Endodermal cell (in vitro differentiated cells): ENCODE data around the gene POLE. TPM values are rescaled to one million over a fixed set of nuclear protein-coding genes. Genes with fewer than 3 reads are reported as not detected.

Source experiments
- DNase-seq: peaks from one replicate; pipeline ENCODE4 v3.0.0-alpha.2; 2017
- H3K27ac ChIP-seq: 2 replicates; pipeline ENCODE4 v1.5.1; 2013; ENCODE audit warnings: mild to moderate bottlenecking, low read depth, low read length, moderate library complexity
- H3K27me3 ChIP-seq: 2 replicates; pipeline ENCODE4 v1.6.1; 2013; ENCODE audit warnings: mild to moderate bottlenecking, low read length, moderate library complexity; ENCODE audit not compliant: insufficient read depth, control insufficient read depth, poor library complexity, severe bottlenecking
- H3K36me3 ChIP-seq: 2 replicates; pipeline ENCODE4 v1.7.0; 2013; ENCODE audit warnings: mild to moderate bottlenecking, low read length, moderate library complexity; ENCODE audit not compliant: control insufficient read depth, insufficient read depth
- H3K4me1 ChIP-seq: one replicate; pipeline ENCODE4 v1.7.0; 2013; ENCODE audit warnings: low read length; ENCODE audit not compliant: control insufficient read depth, insufficient read depth
- H3K4me3 ChIP-seq: 2 replicates; pipeline ENCODE4 v1.5.1; 2013; ENCODE audit warnings: mild to moderate bottlenecking, low read length, moderate library complexity
- H3K9ac ChIP-seq: 2 replicates; pipeline ENCODE4 v1.6.1; 2013; ENCODE audit warnings: mild to moderate bottlenecking, low read length, moderate library complexity; ENCODE audit not compliant: poor library complexity, severe bottlenecking; ENCODE audit errors: extremely low read depth
- H3K9me3 ChIP-seq: 2 replicates; pipeline ENCODE4 v1.6.1; 2013; ENCODE audit warnings: mild to moderate bottlenecking, low read length, moderate library complexity; ENCODE audit not compliant: control insufficient read depth
- H3K27ac Mint-ChIP-seq: 2 replicates; pipeline ENCODE4 v1.8.0; 2020; ENCODE audit warnings: mixed read lengths
- H3K27me3 Mint-ChIP-seq: 2 replicates; pipeline ENCODE4 v1.8.0; 2021; ENCODE audit warnings: mild to moderate bottlenecking, mixed read lengths; ENCODE audit not compliant: insufficient read depth
- H3K36me3 Mint-ChIP-seq: 2 replicates; pipeline ENCODE4 v1.8.0; 2020; ENCODE audit warnings: low read depth, mixed read lengths
- H3K4me1 Mint-ChIP-seq: 2 replicates; pipeline ENCODE4 v1.8.0; 2020; ENCODE audit warnings: mixed read lengths
- H3K4me3 Mint-ChIP-seq: 2 replicates; pipeline ENCODE4 v1.8.0; 2020; ENCODE audit warnings: mild to moderate bottlenecking, moderate library complexity, mixed read lengths
- H3K9me3 Mint-ChIP-seq: 2 replicates; pipeline ENCODE4 v1.8.0; 2020; ENCODE audit warnings: mild to moderate bottlenecking, mixed read lengths
- CTCF ChIP-seq: fragments of 200-600 bp; sonication (generic); conservative IDR thresholded peaks from 2 replicates; pipeline ENCODE4 v1.5.0; 2021; ENCODE audit warnings: antibody characterized with exemption, mild to moderate bottlenecking
- WGBS, 2 experiments: methylation state at CpG; one replicate each; pipeline versions ENCODE4 v1.1.5 to v1.1.7; 2013; ENCODE audit warnings: missing lambda C conversion rate in 2 of 2, mixed read lengths in 1 of 2; ENCODE audit not compliant: insufficient coverage in 1 of 2, insufficient read length in 1 of 2; 5-methylcytosine and 5-hydroxymethylcytosine counted together
- total RNA-seq, 2 donors: library from RNA; stranded (reverse); fragmentation: NEBNext Ultra II Directional in 1 of 2; extraction: Animal tissue kit (Norgen Biotek cat#: 25700) in 1 of 2; gene quantifications; 2 replicates in 1 of 2; 3 replicates in 1 of 2; pipeline ENCODE4 v1.2.1, GENCODE V29; 2021

Gene POLE
- total RNA-seq, 2 donors from 2014 or later: 165 to 212 TPM

- H3K9me3 Mint-ChIP-seq: no peaks in the 10 kb centered on the region
- no peak overlapping the region for H3K4me3 Mint-ChIP-seq
- H3K27me3 Mint-ChIP-seq: peaks cover 21% of the 10 kb centered on the region
- WGBS, 2 experiments: 92 to 95% methylated on average over 13 to 25 of the region's 25 CpGs
- H3K9me3 ChIP-seq: no peaks in the 10 kb centered on the region
- peaks cover 26% of the 10 kb centered on the region for H3K36me3 Mint-ChIP-seq
- H3K9ac ChIP-seq: no peak overlapping the region
- H3K4me1 Mint-ChIP-seq: no peaks in the 10 kb centered on the region
- peaks cover 28% of the 10 kb centered on the region for H3K36me3 ChIP-seq
- TF ChIP-seq CTCF: no peak
- no peak overlapping the region for H3K4me3 ChIP-seq
- H3K27ac ChIP-seq: no peak overlapping the region
- no peak overlapping the region for H3K27ac Mint-ChIP-seq
- DNase-seq: no peak
- H3K27me3 ChIP-seq: peaks cover 18% of the 10 kb centered on the region
- H3K4me1 ChIP-seq: no peaks in the 10 kb centered on the region
Measured at GRCh38 chr12:132623072-132623869, 63.9 kb downstream of the POLE start.

GRCh38 chr12:132622437-132623071, 64.6 kb downstream of the POLE start:
- TF ChIP-seq CTCF: no peak

GRCh38 chr12:132621657-132622435, 65.3 kb downstream of the POLE start:
- Histone ChIP-seq H3K9ac (no peak overlapping the region), H3K9me3 (peaks cover 12% of the 10 kb centered on the region), H3K4me1 (no peaks in the 10 kb centered on the region), H3K36me3 (peaks cover 28% of the 10 kb centered on the region), H3K27ac (no peak overlapping the region), H3K4me3 (no peak overlapping the region), H3K27me3 (peaks cover 32% of the 10 kb centered on the region)
- no peak for TF ChIP-seq CTCF
- Mint-ChIP-seq H3K4me3 (no peak overlapping the region), H3K4me1 (no peaks in the 10 kb centered on the region), H3K9me3 (peaks cover 14% of the 10 kb centered on the region), H3K27me3 (peaks cover 35% of the 10 kb centered on the region), H3K36me3 (peaks cover 24% of the 10 kb centered on the region), H3K27ac (peak overlapping the region; percentile 14)
- DNase-seq: no peak
- WGBS, 2 experiments: 93 to 99% methylated on average over 14 to 21 of the region's 21 CpGs

More at GRCh38 chr12:132622437-132623071, 64.6 kb downstream of the POLE start:
- no peak overlapping the region for H3K9ac ChIP-seq
- WGBS, 2 experiments: 90 to 93% methylated on average over 8 to 11 of the region's 11 CpGs
- H3K9me3 ChIP-seq: peaks cover 5% of the 10 kb centered on the region
- Mint-ChIP-seq H3K27me3 (peaks cover 28% of the 10 kb centered on the region), H3K4me3 (no peak overlapping the region), H3K4me1 (no peaks in the 10 kb centered on the region), H3K9me3 (peaks cover 7% of the 10 kb centered on the region), H3K27ac (peak overlapping the region; percentile 14), H3K36me3 (peaks cover 22% of the 10 kb centered on the region)
- H3K36me3 ChIP-seq: peaks cover 28% of the 10 kb centered on the region
- H3K27ac ChIP-seq: no peak overlapping the region
- H3K4me1 ChIP-seq: no peaks in the 10 kb centered on the region
- H3K27me3 ChIP-seq: peaks cover 25% of the 10 kb centered on the region
- DNase-seq: no peak
- H3K4me3 ChIP-seq: no peak overlapping the region
